Smooth muscle cell (in vitro differentiated cells): ENCODE results near the gene MFNG. TPM values are rescaled to one million over a fixed set of nuclear protein-coding genes. Genes with fewer than 3 reads are reported as not detected.

Experiments used
- DNase-seq: peaks from one replicate; lab custom pipeline; 2025; ENCODE audit not compliant: unreplicated experiment; lab: John Stamatoyannopoulos, UW
- H2AFZ ChIP-seq: fragments of 200-600 bp; sonication (generic); 2 replicates; pipeline ENCODE4 v1.6.0; 2016; ENCODE audit warnings: antibody characterized with exemption, low read depth, mild to moderate bottlenecking
- H3F3A ChIP-seq: fragments of 200-600 bp; sonication (generic); 2 replicates; pipeline ENCODE4 v1.6.0; 2017; ENCODE audit warnings: antibody characterized with exemption, low read depth
- H3K27ac ChIP-seq: fragments of 200-600 bp; sonication (generic); 2 replicates; pipeline ENCODE4 v1.5.1; 2016; ENCODE audit warnings: low read depth, mild to moderate bottlenecking
- H3K27me3 ChIP-seq: fragments of 200-600 bp; sonication (generic); 2 replicates; pipeline ENCODE4 v1.6.1; 2016; ENCODE audit warnings: low read depth, mild to moderate bottlenecking
- H3K36me3 ChIP-seq: fragments of 200-600 bp; sonication (generic); 2 replicates; pipeline ENCODE4 v1.5.1; 2016; ENCODE audit warnings: low read depth
- H3K4me1 ChIP-seq: fragments of 200-600 bp; sonication (generic); 2 replicates; pipeline ENCODE4 v1.5.1; 2016; ENCODE audit warnings: low read depth
- H3K4me2 ChIP-seq: fragments of 200-600 bp; sonication (generic); 2 replicates; pipeline ENCODE4 v1.6.0; 2016; ENCODE audit warnings: mild to moderate bottlenecking
- H3K4me3 ChIP-seq: fragments of 200-600 bp; sonication (generic); 2 replicates; pipeline ENCODE4 v1.5.1; 2016; ENCODE audit warnings: mild to moderate bottlenecking
- H3K79me2 ChIP-seq: fragments of 200-600 bp; sonication (generic); 2 replicates; pipeline ENCODE4 v1.6.0; 2016; ENCODE audit warnings: low read depth, mild to moderate bottlenecking
- H3K9ac ChIP-seq: fragments of 200-600 bp; sonication (generic); 2 replicates; pipeline ENCODE4 v1.6.0; 2016; ENCODE audit warnings: low read depth
- H3K9me3 ChIP-seq: fragments of 200-600 bp; sonication (generic); replicated peaks from 2 replicates; pipeline ENCODE4 v1.5.1; 2016; ENCODE audit warnings: low read depth
- H4K20me1 ChIP-seq: fragments of 200-600 bp; sonication (generic); 2 replicates; pipeline ENCODE4 v1.6.0; 2016; ENCODE audit warnings: low read depth
- WGBS: methylation state at CpG from one replicate; pipeline ENCODE4 v1.1.7; 2016; ENCODE audit warnings: low lambda C conversion rate; 5-methylcytosine and 5-hydroxymethylcytosine counted together
- polyA plus RNA-seq: library from polyadenylated mRNA; unstranded; fragments of >200 nt; fragmentation: Nextera tagmentation; extraction: Ambion mirVana; gene quantifications from 2 replicates; pipeline ENCODE4 v1.2.1, GENCODE V29; 2016
- total RNA-seq: library from RNA; depleted of rRNA; stranded (reverse); fragments of >200 nt; gene quantifications from 2 replicates; pipeline ENCODE4 v1.2.3, GENCODE V29; 2014
- TF ChIP-seq, protein P1 (sequence below): fragments of 200-600 bp; sonication (generic); IDR thresholded peaks from 2 replicates; pipeline ENCODE4 v1.5.1; 2017; ENCODE audit warnings: borderline replicate concordance, mild to moderate bottlenecking, antibody characterized with exemption; ENCODE audit not compliant: insufficient read depth, poor library complexity, severe bottlenecking

The MFNG gene
- total and polyA plus RNA-seq, 2 experiments from 2014 or later = 0.40 TPM; not detected in 1

DNA sequence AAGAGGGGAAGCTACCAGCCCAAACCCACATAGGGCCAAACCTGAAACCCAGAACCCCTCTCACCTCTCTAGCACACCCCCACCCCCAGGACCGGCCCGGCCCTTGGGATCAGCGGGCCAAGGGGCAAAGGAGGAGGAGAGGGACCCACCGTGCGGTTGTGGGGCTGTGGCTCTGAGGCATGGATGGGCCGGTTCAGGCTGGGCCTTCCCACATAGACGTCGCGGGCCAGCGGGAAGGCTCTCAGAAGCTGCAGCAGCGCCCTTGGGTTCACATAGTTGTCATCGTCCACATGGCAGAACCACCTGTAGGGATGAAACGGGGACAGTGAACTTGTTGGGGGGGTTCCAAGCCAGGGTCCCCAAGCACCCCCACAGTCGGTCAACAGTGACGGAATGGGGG, 7.0 kb downstream of the MFNG start:
- H2AFZ ChIP-seq = no peak overlapping the region
- no peaks in the 10 kb centered on the region for H4K20me1 ChIP-seq
- no peaks in the 10 kb centered on the region for H3K9me3 ChIP-seq
- TF ChIP-seq, protein P1, sequence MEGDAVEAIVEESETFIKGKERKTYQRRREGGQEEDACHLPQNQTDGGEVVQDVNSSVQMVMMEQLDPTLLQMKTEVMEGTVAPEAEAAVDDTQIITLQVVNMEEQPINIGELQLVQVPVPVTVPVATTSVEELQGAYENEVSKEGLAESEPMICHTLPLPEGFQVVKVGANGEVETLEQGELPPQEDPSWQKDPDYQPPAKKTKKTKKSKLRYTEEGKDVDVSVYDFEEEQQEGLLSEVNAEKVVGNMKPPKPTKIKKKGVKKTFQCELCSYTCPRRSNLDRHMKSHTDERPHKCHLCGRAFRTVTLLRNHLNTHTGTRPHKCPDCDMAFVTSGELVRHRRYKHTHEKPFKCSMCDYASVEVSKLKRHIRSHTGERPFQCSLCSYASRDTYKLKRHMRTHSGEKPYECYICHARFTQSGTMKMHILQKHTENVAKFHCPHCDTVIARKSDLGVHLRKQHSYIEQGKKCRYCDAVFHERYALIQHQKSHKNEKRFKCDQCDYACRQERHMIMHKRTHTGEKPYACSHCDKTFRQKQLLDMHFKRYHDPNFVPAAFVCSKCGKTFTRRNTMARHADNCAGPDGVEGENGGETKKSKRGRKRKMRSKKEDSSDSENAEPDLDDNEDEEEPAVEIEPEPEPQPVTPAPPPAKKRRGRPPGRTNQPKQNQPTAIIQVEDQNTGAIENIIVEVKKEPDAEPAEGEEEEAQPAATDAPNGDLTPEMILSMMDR = no peak
- H3F3A ChIP-seq = no peaks in the 10 kb centered on the region
- no peaks in the 10 kb centered on the region for H3K36me3 ChIP-seq
- no peaks in the 10 kb centered on the region for H3K79me2 ChIP-seq
- no peak overlapping the region for H3K27ac ChIP-seq
- H3K4me1 ChIP-seq = peaks cover 7% of the 10 kb centered on the region
- WGBS = 95% methylated on average over 15 of the region's 15 CpGs
- no peak for DNase-seq
- no peak overlapping the region for H3K4me3 ChIP-seq
- peaks cover 2% of the 10 kb centered on the region for H3K27me3 ChIP-seq
- no peak overlapping the region for H3K9ac ChIP-seq
- no peak overlapping the region for H3K4me2 ChIP-seq

DNA sequence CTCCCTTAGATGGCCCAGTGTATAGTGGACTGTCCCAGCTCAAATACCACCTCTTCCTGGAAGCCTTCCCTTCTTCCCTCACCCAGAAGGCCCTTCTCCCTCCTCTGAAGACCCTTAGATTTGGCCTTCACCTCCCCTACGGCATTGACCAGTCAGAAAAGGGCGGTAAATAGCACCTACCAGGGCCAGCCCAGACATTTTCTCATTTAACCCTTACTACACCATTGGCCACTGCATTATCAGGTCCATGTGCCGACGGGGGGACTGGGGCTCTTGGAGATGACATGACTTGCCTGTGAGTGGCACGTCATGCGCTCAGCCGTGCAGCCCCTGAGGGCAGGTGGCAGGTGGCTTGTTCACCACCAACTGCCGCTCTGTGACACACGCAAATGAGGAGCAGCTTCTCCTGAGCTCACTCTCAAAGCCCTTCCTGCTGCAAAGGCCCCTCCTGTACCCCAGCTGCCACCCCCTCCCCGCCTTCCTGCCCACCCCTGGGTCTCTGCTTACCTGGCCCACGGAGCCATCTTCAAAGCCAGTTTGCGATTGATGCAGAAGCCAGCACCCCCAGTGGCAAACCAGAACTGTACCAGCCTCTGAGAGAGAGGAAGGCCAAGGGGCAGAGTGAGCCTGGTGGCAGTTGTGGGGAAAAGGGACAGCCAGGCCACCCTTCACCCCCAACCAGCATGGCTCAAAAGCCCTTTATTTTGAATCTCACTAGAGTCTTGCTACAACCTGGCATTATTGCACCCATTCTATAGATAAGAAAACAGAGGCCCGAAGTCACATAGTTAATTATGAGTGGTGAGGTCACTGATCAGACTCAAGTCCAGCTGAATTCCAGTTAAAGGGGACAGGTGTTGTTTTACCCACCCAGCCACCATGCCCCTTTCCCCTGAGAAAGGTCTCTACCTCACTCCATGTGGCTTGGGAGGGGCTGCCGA, 9.5 kb downstream of the MFNG start:
- Histone ChIP-seq H3K4me1 (no peaks in the 10 kb centered on the region), H4K20me1 (no peaks in the 10 kb centered on the region), H3K9me3 (no peaks in the 10 kb centered on the region), H3K27ac (no peak overlapping the region), H3F3A (no peaks in the 10 kb centered on the region), H3K79me2 (no peaks in the 10 kb centered on the region), H3K4me3 (no peak overlapping the region), H3K36me3 (no peaks in the 10 kb centered on the region), H3K9ac (no peak overlapping the region), H3K27me3 (peaks cover 6% of the 10 kb centered on the region), H3K4me2 (no peak overlapping the region), H2AFZ (no peak overlapping the region)
- DNase-seq = no peak
- TF ChIP-seq, protein P1 = no peak
- WGBS = 75% methylated on average over 14 of the region's 14 CpGs

DNA sequence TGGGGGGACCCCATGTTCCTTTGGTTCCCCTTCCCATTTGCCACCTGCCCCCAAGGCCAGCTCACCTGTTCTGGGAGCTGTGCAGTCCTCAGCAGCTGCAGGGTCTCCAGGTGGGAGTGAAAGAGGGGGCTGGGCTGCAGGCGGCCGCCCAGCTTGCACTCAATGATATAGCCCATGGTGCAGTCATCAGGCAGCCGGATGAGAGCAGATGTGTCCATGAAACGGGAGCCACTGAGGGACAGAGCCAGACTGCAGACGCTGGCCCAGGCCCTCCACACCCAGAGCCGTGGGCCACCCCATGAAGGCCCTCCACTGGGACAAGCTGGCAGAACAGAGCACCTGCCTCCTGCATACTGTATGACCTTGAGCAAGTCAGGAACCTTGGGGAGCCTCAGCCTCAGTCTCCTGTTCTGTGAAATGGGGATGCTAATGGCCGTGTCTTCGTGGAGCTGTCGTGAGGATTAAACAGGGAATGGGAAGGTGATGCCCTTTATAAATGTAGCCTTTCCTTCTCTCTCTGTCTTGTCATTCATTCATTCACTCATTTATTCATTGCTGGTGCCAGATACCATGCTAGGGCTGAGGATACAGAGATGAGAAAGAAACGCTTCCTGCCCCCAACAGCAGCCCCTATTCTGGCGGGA, 11.6 kb downstream of the MFNG start:
- no peak for DNase-seq
- Histone ChIP-seq H3K4me2 (no peak overlapping the region), H3F3A (no peaks in the 10 kb centered on the region), H4K20me1 (no peaks in the 10 kb centered on the region), H3K36me3 (no peaks in the 10 kb centered on the region), H3K27me3 (peaks cover 6% of the 10 kb centered on the region), H3K4me1 (no peaks in the 10 kb centered on the region), H3K9me3 (no peaks in the 10 kb centered on the region), H3K9ac (no peak overlapping the region), H3K4me3 (no peak overlapping the region), H3K27ac (no peak overlapping the region), H2AFZ (no peak overlapping the region), H3K79me2 (no peaks in the 10 kb centered on the region)
- TF ChIP-seq, protein P1 = no peak
- WGBS = 85% methylated on average over 11 of the region's 11 CpGs
